Sigmoid colon (tissue), 4 donors: ENCODE results near the gene NOL9.

ENCODE experiments used
- EP300 ChIP-seq, 4 donors: sonication (generic); formaldehyde crosslinking; IDR thresholded peaks; one replicate each; pipeline ENCODE4 v1.6.1; 2017; ENCODE audit warnings: antibody characterized with exemption in 4 of 4
- POLR2A ChIP-seq, 2 donors: fragments of 450-650 bp; IDR thresholded peaks; one replicate each; pipeline ENCODE4 v1.6.1; 2016; ENCODE audit warnings: antibody characterized with exemption in 2 of 2, mild to moderate bottlenecking in 2 of 2, moderate library complexity in 2 of 2
- POLR2AphosphoS5 ChIP-seq, 4 donors: sonication (generic); formaldehyde crosslinking; IDR thresholded peaks; one replicate each; pipeline ENCODE4 v1.6.1; 2017; ENCODE audit warnings: antibody characterized with exemption in 4 of 4
- TF ChIP-seq, protein P1 (sequence below), 4 experiments: fragments of 450-650 bp in 3 of 4; fragments of 200-600 bp in 1 of 4; IDR thresholded peaks; one replicate each; pipeline ENCODE4 v1.5.1; 2016 to 2019; ENCODE audit warnings: antibody characterized with exemption in 4 of 4, mild to moderate bottlenecking in 3 of 4, moderate library complexity in 2 of 4

DNA sequence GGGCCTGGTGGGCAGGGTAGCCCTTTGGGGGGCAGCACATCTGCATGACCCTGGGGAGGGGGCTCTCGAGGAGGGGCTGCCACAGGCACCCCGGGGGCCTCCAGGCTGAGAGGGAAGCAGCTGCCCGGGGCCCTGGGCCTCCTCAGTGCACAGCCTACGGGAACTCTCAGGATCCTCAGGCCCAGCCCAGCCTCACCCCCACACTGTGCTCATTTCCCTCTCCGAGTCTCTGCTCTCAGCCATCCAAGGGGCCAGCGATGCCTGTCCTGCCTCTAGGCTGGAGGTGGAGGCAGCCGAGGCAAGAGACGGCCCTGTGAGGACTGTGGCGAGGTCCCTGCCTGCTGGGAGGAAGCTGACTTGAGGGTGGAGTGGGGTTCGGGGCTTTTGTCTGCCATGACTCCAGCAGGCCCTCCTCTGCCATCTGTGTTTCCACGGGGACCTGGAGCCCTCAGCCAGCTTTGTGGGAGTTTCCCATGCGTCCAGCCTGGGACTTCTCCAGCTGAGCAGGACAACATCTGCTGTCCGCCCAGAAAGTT, 55.7 kb downstream of the NOL9 start:
- TF ChIP-seq, protein P1, sequence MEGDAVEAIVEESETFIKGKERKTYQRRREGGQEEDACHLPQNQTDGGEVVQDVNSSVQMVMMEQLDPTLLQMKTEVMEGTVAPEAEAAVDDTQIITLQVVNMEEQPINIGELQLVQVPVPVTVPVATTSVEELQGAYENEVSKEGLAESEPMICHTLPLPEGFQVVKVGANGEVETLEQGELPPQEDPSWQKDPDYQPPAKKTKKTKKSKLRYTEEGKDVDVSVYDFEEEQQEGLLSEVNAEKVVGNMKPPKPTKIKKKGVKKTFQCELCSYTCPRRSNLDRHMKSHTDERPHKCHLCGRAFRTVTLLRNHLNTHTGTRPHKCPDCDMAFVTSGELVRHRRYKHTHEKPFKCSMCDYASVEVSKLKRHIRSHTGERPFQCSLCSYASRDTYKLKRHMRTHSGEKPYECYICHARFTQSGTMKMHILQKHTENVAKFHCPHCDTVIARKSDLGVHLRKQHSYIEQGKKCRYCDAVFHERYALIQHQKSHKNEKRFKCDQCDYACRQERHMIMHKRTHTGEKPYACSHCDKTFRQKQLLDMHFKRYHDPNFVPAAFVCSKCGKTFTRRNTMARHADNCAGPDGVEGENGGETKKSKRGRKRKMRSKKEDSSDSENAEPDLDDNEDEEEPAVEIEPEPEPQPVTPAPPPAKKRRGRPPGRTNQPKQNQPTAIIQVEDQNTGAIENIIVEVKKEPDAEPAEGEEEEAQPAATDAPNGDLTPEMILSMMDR (IDR thresholded peaks at IDR 0.05) = no peak
- TF ChIP-seq POLR2A (IDR thresholded peaks at IDR 0.05) (no peak), POLR2AphosphoS5 (IDR thresholded peaks at IDR 0.05) (no peak), EP300 (IDR thresholded peaks at IDR 0.05) (no peak)
